Measurements from ENCODE around the gene CAPN15.

The CAPN15 gene

DNA sequence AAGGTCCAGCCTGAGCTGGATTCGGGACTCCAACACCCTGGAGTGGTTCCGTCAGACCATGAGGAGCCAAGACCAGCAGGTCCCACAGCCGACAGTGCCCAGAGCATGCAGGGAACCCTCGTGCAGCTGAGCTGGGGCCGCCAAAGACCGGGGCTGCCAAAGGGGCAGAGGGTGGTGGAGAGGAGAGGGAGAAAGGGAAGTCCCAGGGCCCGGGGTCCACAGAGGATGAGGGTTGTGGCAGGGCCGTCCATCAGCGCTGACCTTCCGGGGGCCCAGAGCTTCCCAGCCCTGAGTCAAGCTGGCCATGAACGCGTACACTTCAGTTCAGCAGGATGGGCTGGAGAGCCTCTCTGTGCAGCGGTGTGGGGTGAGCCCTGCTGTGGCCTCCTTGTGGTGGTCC, 6.7 kb upstream of the CAPN15 start:
- Histone ChIP-seq H3K4me1 (ENCODE audit: low read depth, poor library complexity, severe bottlenecking) (peaks cover 5% of the 10 kb centered on the region), H3K27ac (no peak overlapping the region)

GRCh38 chr16:521381-522210, 5.9 kb upstream of the CAPN15 start:
- no peak overlapping the region for H3K4me2 ChIP-seq
- H4K20me1 ChIP-seq (ENCODE audit: insufficient read depth): no peaks in the 10 kb centered on the region
- no peak for TF ChIP-seq CTCF (conservative IDR thresholded peaks at IDR 0.05; ENCODE audit: low read depth, low read length)
- H3K9ac ChIP-seq: no peak overlapping the region
- no peaks in the 10 kb centered on the region for H3K36me3 ChIP-seq (ENCODE audit: insufficient read depth)
- H3K79me2 ChIP-seq (ENCODE audit: insufficient read depth, low read depth): peaks cover 12% of the 10 kb centered on the region; the same call in 1 of the 2 replicates
- no peaks in the 10 kb centered on the region for H3K27me3 ChIP-seq (ENCODE audit: insufficient read depth, low read depth)
- no peak overlapping the region for H2AFZ ChIP-seq (ENCODE audit: low read depth)
- peaks cover 10% of the 10 kb centered on the region for H3K4me1 ChIP-seq (ENCODE audit: low read depth, poor library complexity, severe bottlenecking)
- H3K27ac ChIP-seq: no peak overlapping the region
- H3K4me3 ChIP-seq (IDR thresholded peaks at IDR 0.05; ENCODE audit: insufficient read depth, low read depth, low read length): no peak overlapping the region

More for the DNA sequence above, 6.7 kb upstream of the CAPN15 start:
- H3K4me2 ChIP-seq: no peak overlapping the region
- TF ChIP-seq CTCF (conservative IDR thresholded peaks at IDR 0.05; ENCODE audit: low read depth, low read length): no peak
- no peak overlapping the region for H3K9ac ChIP-seq
- no peaks in the 10 kb centered on the region for H3K27me3 ChIP-seq (ENCODE audit: insufficient read depth, low read depth)
- H3K79me2 ChIP-seq (ENCODE audit: insufficient read depth, low read depth): peaks cover 5% of the 10 kb centered on the region; the same call in 1 of the 2 replicates
- H3K4me3 ChIP-seq (IDR thresholded peaks at IDR 0.05; ENCODE audit: insufficient read depth, low read depth, low read length): no peak overlapping the region
- no peak overlapping the region for H2AFZ ChIP-seq (ENCODE audit: low read depth)
- no peaks in the 10 kb centered on the region for H3K36me3 ChIP-seq (ENCODE audit: insufficient read depth)
- no peaks in the 10 kb centered on the region for H4K20me1 ChIP-seq (ENCODE audit: insufficient read depth)

GRCh38 chr16:522320-523096, 5.0 kb upstream of the CAPN15 start:
- Histone ChIP-seq H3K79me2 (ENCODE audit: insufficient read depth, low read depth) (peaks cover 16% of the 10 kb centered on the region; the same call in 1 of the 2 replicates), H3K9ac (no peak overlapping the region), H3K27me3 (ENCODE audit: insufficient read depth, low read depth) (no peaks in the 10 kb centered on the region), H3K4me1 (ENCODE audit: low read depth, poor library complexity, severe bottlenecking) (peaks cover 10% of the 10 kb centered on the region), H3K4me3 (IDR thresholded peaks at IDR 0.05; ENCODE audit: insufficient read depth, low read depth, low read length) (no peak overlapping the region), H4K20me1 (ENCODE audit: insufficient read depth) (no peaks in the 10 kb centered on the region), H2AFZ (ENCODE audit: low read depth) (no peak overlapping the region), H3K36me3 (ENCODE audit: insufficient read depth) (no peaks in the 10 kb centered on the region), H3K4me2 (no peak overlapping the region), H3K27ac (no peak overlapping the region)
- TF ChIP-seq CTCF (conservative IDR thresholded peaks at IDR 0.05; ENCODE audit: low read depth, low read length): no peak

DNA sequence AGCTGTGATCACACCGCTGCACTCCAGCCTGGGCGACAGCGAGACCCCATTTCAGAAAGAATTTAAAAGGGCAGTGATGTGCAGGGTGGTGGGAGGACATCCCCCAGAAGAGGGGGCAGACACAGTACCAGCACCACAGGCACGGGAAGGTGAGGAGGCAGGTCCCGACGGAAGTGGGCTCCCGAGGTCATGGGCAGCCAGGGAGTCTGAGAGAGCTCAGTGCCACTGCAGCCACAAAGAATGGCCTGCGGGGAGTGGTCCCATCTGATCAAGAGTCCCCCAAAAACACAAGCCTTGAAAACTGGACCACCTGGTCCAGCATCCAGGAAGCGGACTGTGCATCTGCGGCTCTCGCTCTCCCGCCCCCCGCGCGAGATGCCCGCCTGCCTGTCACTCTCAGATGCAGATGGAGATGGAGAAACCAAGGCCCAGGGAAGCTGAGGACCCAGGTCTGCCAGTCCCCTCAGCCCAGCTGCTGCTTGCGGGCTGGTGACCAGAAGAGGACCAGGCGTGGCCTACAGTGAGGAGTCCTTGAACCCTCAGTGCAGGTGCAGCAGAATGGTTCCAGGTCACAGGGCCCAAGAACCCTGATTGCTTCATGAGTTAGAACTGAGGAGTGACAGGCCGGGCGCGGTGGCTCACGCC, 4.3 kb upstream of the CAPN15 start:
- Histone ChIP-seq H4K20me1 (ENCODE audit: insufficient read depth) (no peaks in the 10 kb centered on the region), H2AFZ (ENCODE audit: low read depth) (no peak overlapping the region), H3K36me3 (ENCODE audit: insufficient read depth) (no peaks in the 10 kb centered on the region)

More for the DNA sequence above, 4.3 kb upstream of the CAPN15 start:
- H3K27ac ChIP-seq: no peak overlapping the region
- peaks cover 18% of the 10 kb centered on the region for H3K79me2 ChIP-seq (ENCODE audit: insufficient read depth, low read depth)
- peaks cover 10% of the 10 kb centered on the region for H3K4me1 ChIP-seq (ENCODE audit: low read depth, poor library complexity, severe bottlenecking)
- H3K4me3 ChIP-seq (IDR thresholded peaks at IDR 0.05; ENCODE audit: insufficient read depth, low read depth, low read length): no peak overlapping the region
- H3K9ac ChIP-seq: no peak overlapping the region
- H3K4me2 ChIP-seq: no peak overlapping the region
- TF ChIP-seq CTCF (conservative IDR thresholded peaks at IDR 0.05; ENCODE audit: low read depth, low read length): no peak
- no peaks in the 10 kb centered on the region for H3K27me3 ChIP-seq (ENCODE audit: insufficient read depth, low read depth)

All from KMS-11 (cell line).